Mesothelial cell of epicardium (in vitro differentiated cells): Measurements from ENCODE around the gene GRIK2. TPM values are rescaled to one million over a fixed set of nuclear protein-coding genes. Genes with fewer than 3 reads are reported as not detected.

Experiments used
- DNase-seq, 2 experiments: peaks; one replicate each; pipeline ENCODE4 v3.0.0; 2021; ENCODE audit warnings: low spot score in 2 of 2; ENCODE audit not compliant: unreplicated experiment in 2 of 2
- H3K27ac Mint-ChIP-seq: 2 replicates; pipeline ENCODE4 v1.8.0; 2021; ENCODE audit warnings: mixed read lengths
- H3K27me3 Mint-ChIP-seq: 2 replicates; pipeline ENCODE4 v1.8.0; 2021; ENCODE audit warnings: low read depth, mixed read lengths
- H3K36me3 Mint-ChIP-seq: 2 replicates; pipeline ENCODE4 v1.8.0; 2021; ENCODE audit warnings: mixed read lengths
- H3K4me1 Mint-ChIP-seq: 2 replicates; pipeline ENCODE4 v1.8.0; 2021; ENCODE audit warnings: mixed read lengths
- H3K4me3 Mint-ChIP-seq: 2 replicates; pipeline ENCODE4 v1.8.0; 2021; ENCODE audit warnings: mild to moderate bottlenecking, moderate library complexity, mixed read lengths
- H3K9me3 Mint-ChIP-seq: 2 replicates; pipeline ENCODE4 v1.8.0; 2021; ENCODE audit warnings: mixed read lengths
- total RNA-seq: library from RNA; stranded (reverse); gene quantifications from 3 replicates; pipeline ENCODE4 v1.2.1, GENCODE V29; 2021
- TF ChIP-seq, protein P1 (sequence below): fragments of 200-600 bp; sonication (generic); IDR thresholded peaks from one replicate; pipeline ENCODE4 v1.5.0; 2021; ENCODE audit warnings: antibody characterized with exemption; ENCODE audit not compliant: unreplicated experiment

The GRIK2 gene
- total RNA-seq, 1 donor from 2014 or later, result 3.2 TPM

- Mint-ChIP-seq H3K36me3 (no peaks in the 10 kb centered on the region), H3K9me3 (no peaks in the 10 kb centered on the region), H3K4me1 (no peaks in the 10 kb centered on the region), H3K27me3 (peaks cover 3% of the 10 kb centered on the region), H3K4me3 (no peak overlapping the region), H3K27ac (no peak overlapping the region)
- no peak for DNase-seq
- TF ChIP-seq, protein P1, sequence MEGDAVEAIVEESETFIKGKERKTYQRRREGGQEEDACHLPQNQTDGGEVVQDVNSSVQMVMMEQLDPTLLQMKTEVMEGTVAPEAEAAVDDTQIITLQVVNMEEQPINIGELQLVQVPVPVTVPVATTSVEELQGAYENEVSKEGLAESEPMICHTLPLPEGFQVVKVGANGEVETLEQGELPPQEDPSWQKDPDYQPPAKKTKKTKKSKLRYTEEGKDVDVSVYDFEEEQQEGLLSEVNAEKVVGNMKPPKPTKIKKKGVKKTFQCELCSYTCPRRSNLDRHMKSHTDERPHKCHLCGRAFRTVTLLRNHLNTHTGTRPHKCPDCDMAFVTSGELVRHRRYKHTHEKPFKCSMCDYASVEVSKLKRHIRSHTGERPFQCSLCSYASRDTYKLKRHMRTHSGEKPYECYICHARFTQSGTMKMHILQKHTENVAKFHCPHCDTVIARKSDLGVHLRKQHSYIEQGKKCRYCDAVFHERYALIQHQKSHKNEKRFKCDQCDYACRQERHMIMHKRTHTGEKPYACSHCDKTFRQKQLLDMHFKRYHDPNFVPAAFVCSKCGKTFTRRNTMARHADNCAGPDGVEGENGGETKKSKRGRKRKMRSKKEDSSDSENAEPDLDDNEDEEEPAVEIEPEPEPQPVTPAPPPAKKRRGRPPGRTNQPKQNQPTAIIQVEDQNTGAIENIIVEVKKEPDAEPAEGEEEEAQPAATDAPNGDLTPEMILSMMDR, result no peak
Observed at GRCh38 chr6:101728388-101728787, 334.9 kb downstream of the GRIK2 start.

DNA sequence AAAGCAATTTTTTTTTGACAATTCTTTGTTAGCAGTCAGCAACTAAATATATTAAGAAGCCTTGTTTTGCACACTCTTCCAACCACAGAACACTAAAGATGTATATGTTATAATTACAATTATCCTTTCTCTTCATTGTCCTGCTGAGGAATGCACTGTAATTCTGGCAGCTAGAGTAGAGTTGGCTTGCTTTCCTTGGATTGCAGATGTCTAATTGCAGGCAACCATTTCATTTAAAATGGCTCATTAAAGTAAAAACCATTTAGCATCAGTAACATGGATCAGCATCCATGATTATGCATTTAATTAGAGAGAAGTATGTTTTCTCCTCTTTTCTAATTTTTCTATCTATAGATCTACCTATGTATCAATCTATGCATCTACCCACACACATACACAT lies 335.4 kb downstream of the GRIK2 start:
- Mint-ChIP-seq H3K4me3 (no peak overlapping the region), H3K27ac (no peak overlapping the region), H3K9me3 (no peaks in the 10 kb centered on the region), H3K27me3 (peaks cover 3% of the 10 kb centered on the region), H3K36me3 (no peaks in the 10 kb centered on the region), H3K4me1 (no peaks in the 10 kb centered on the region)
- DNase-seq, result no peak
- TF ChIP-seq, protein P1, result no peak

- TF ChIP-seq, protein P1, result no peak
- Mint-ChIP-seq H3K4me3 (no peak overlapping the region), H3K4me1 (no peaks in the 10 kb centered on the region), H3K27ac (no peak overlapping the region), H3K36me3 (no peaks in the 10 kb centered on the region), H3K27me3 (peaks cover 1% of the 10 kb centered on the region), H3K9me3 (peaks cover 12% of the 10 kb centered on the region)
- no peak for DNase-seq
Observed at GRCh38 chr6:101730954-101731353, 337.4 kb downstream of the GRIK2 start.

GRCh38 chr6:101733899-101734298 lies 340.4 kb downstream of the GRIK2 start:
- Mint-ChIP-seq H3K27me3 (no peaks in the 10 kb centered on the region), H3K27ac (no peak overlapping the region), H3K9me3 (peaks cover 24% of the 10 kb centered on the region), H3K4me3 (no peak overlapping the region), H3K4me1 (no peaks in the 10 kb centered on the region), H3K36me3 (no peaks in the 10 kb centered on the region)
- TF ChIP-seq, protein P1, result no peak
- DNase-seq, result no peak

DNA sequence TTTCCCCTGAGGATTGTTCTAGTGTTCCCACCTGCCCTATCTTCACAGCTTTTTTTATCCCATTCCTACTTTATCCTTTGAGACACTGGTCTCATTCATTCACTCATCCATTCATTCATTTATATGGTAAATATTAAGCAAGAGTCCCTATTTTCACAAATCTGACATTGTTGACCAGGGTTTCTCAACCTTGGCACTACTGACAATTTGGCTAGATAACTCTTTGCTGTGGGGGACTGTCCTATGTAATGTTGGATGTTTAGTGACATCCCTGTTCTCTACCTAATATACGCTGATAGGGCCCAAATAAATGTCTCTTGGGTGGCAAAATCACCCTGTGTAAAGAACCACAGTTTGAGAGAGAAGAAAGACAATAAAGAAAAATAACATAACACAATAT lies 345.0 kb downstream of the GRIK2 start:
- Mint-ChIP-seq H3K4me1 (peaks cover 12% of the 10 kb centered on the region), H3K27ac (no peak overlapping the region), H3K9me3 (peaks cover 24% of the 10 kb centered on the region), H3K36me3 (no peaks in the 10 kb centered on the region), H3K27me3 (no peaks in the 10 kb centered on the region), H3K4me3 (no peak overlapping the region)
- TF ChIP-seq, protein P1, result no peak
- no peak for DNase-seq

GRCh38 chr6:101740631-101741030 lies 347.1 kb downstream of the GRIK2 start:
- H3K36me3 Mint-ChIP-seq, result no peaks in the 10 kb centered on the region
- H3K4me3 Mint-ChIP-seq, result no peak overlapping the region
- no peak overlapping the region for H3K27ac Mint-ChIP-seq
- TF ChIP-seq, protein P1, result no peak
- peaks cover 14% of the 10 kb centered on the region for H3K9me3 Mint-ChIP-seq
- DNase-seq, result no peak
- no peaks in the 10 kb centered on the region for H3K27me3 Mint-ChIP-seq
- peaks cover 12% of the 10 kb centered on the region for H3K4me1 Mint-ChIP-seq
